Panc1 (cell line): ENCODE data around the gene LSM4.
A peak's percentile ranks its signal among the peaks of the same experiment; 100 is the strongest.

Experiments
- POLR2AphosphoS5 ChIP-seq: IDR thresholded peaks from 2 replicates; pipeline ENCODE4 v1.6.1; 2012; ENCODE audit warnings: mild to moderate bottlenecking, low read depth, low read length, moderate library complexity
- TCF7L2 ChIP-seq: IDR thresholded peaks from 2 replicates; pipeline ENCODE4 v1.6.1; 2011; ENCODE audit warnings: mild to moderate bottlenecking, low read depth, low read length, inconsistent platforms
- TF ChIP-seq, protein P1 (sequence below): fragments of 450-650 bp; IDR thresholded peaks from 2 replicates; pipeline ENCODE4 v1.5.1; 2017; ENCODE audit warnings: mild to moderate bottlenecking
- TF ChIP-seq, protein P2 (sequence below), 2 experiments: IDR thresholded peaks; 2 replicates each; pipeline ENCODE4 v1.6.1; 2011 to 2012; ENCODE audit warnings: low read depth in 2 of 2, control low read depth in 1 of 2, low read length in 1 of 2, mild to moderate bottlenecking in 1 of 2, moderate library complexity in 1 of 2; ENCODE audit not compliant: insufficient read depth in 1 of 2

DNA sequence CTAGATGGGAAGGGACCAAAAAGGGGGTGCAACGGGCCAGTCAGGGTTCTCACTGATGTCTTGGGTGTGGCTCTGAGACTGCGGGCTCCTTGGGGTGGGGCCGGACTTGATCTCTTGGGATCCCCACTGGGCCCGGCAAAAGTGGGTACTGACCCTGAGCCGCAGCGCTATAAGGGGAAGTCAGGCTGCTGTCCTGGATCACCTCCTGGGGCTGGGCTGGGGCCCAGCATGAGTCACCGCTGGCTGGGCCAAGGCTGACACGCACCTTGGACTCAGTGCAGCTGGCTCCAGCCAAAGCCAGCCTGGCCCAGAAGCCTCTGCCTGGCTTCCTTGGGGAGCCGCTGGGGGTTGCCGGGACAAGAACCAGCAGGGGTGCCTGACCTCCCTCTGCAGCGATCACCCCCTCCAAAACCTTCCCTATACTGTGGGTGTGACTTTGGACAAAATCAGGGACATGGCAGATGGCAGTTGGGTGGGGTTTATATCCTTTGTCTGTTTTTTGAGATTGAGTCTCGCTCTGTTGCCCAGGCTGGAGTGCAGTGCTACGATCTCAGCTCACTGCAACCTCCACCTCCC is 48.0 kb downstream of the LSM4 start:
- TF ChIP-seq, protein P1, sequence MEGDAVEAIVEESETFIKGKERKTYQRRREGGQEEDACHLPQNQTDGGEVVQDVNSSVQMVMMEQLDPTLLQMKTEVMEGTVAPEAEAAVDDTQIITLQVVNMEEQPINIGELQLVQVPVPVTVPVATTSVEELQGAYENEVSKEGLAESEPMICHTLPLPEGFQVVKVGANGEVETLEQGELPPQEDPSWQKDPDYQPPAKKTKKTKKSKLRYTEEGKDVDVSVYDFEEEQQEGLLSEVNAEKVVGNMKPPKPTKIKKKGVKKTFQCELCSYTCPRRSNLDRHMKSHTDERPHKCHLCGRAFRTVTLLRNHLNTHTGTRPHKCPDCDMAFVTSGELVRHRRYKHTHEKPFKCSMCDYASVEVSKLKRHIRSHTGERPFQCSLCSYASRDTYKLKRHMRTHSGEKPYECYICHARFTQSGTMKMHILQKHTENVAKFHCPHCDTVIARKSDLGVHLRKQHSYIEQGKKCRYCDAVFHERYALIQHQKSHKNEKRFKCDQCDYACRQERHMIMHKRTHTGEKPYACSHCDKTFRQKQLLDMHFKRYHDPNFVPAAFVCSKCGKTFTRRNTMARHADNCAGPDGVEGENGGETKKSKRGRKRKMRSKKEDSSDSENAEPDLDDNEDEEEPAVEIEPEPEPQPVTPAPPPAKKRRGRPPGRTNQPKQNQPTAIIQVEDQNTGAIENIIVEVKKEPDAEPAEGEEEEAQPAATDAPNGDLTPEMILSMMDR: no peak
- no peak for TF ChIP-seq TCF7L2
- peak; percentile 66; the same call in 1 of the 2 replicates for TF ChIP-seq POLR2AphosphoS5
- TF ChIP-seq, protein P2, sequence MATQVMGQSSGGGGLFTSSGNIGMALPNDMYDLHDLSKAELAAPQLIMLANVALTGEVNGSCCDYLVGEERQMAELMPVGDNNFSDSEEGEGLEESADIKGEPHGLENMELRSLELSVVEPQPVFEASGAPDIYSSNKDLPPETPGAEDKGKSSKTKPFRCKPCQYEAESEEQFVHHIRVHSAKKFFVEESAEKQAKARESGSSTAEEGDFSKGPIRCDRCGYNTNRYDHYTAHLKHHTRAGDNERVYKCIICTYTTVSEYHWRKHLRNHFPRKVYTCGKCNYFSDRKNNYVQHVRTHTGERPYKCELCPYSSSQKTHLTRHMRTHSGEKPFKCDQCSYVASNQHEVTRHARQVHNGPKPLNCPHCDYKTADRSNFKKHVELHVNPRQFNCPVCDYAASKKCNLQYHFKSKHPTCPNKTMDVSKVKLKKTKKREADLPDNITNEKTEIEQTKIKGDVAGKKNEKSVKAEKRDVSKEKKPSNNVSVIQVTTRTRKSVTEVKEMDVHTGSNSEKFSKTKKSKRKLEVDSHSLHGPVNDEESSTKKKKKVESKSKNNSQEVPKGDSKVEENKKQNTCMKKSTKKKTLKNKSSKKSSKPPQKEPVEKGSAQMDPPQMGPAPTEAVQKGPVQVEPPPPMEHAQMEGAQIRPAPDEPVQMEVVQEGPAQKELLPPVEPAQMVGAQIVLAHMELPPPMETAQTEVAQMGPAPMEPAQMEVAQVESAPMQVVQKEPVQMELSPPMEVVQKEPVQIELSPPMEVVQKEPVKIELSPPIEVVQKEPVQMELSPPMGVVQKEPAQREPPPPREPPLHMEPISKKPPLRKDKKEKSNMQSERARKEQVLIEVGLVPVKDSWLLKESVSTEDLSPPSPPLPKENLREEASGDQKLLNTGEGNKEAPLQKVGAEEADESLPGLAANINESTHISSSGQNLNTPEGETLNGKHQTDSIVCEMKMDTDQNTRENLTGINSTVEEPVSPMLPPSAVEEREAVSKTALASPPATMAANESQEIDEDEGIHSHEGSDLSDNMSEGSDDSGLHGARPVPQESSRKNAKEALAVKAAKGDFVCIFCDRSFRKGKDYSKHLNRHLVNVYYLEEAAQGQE (IDR thresholded peaks at IDR 0.05; ENCODE audit: insufficient read depth in 1 of 2, low read depth in 2 of 2, low read length in 1 of 2): no peak
